Thymus (tissue), 14 donors: Measurements from ENCODE around the gene TNIP2. TPM values are rescaled to one million over a fixed set of nuclear protein-coding genes. Genes with fewer than 3 reads are reported as not detected.

Experiments
- DNase-seq, 9 donors: peaks; one replicate each; pipeline ENCODE4 v3.0.0-alpha.2; 2013; ENCODE audit warnings: low spot score in 9 of 9, low read depth in 6 of 9, missing footprints in 1 of 9
- H3K27ac ChIP-seq, 2 donors: one replicate each; pipeline ENCODE4 v1.5.1; 2013; ENCODE audit warnings: control low read depth in 1 of 2, low read depth in 1 of 2, low read length in 1 of 2, mild to moderate bottlenecking in 1 of 2, moderate library complexity in 1 of 2
- H3K27me3 ChIP-seq, 2 donors: one replicate each; pipeline ENCODE4 v1.5.1; 2013; ENCODE audit warnings: low read length in 1 of 2; ENCODE audit not compliant: control insufficient read depth in 2 of 2, insufficient read depth in 1 of 2
- H3K36me3 ChIP-seq, 2 donors: one replicate each; pipeline ENCODE4 v1.5.1; 2013; ENCODE audit warnings: low read length in 1 of 2, mild to moderate bottlenecking in 1 of 2, moderate library complexity in 1 of 2; ENCODE audit not compliant: control insufficient read depth in 2 of 2, insufficient read depth in 2 of 2
- H3K4me1 ChIP-seq, 2 donors: one replicate each; pipeline ENCODE4 v1.5.1; 2013; ENCODE audit warnings: low read length in 2 of 2; ENCODE audit not compliant: control insufficient read depth in 2 of 2, insufficient read depth in 2 of 2
- H3K4me3 ChIP-seq, 2 donors: one replicate each; pipeline ENCODE4 v1.5.1; 2013; ENCODE audit warnings: low read length in 2 of 2, control low read depth in 1 of 2, mild to moderate bottlenecking in 1 of 2
- H3K9me3 ChIP-seq, 2 donors: one replicate each; pipeline ENCODE4 v1.5.1; 2013; ENCODE audit warnings: low read length in 1 of 2, mild to moderate bottlenecking in 1 of 2; ENCODE audit not compliant: control insufficient read depth in 2 of 2, insufficient read depth in 1 of 2
- WGBS: extraction: QIAGEN DNeasy Blood & Tissue Kit; methylation state at CpG from one replicate; pipeline ENCODE4 v1.1.7; 2013; 5-methylcytosine and 5-hydroxymethylcytosine counted together
- long read RNA-seq, 10 donors: transcript quantifications; one replicate each; lab custom pipeline, GENCODE V29; 2026
- polyA plus RNA-seq: library from polyadenylated mRNA; stranded (reverse); fragments of 200-250 nt; gene quantifications from one replicate; pipeline ENCODE4 v1.2.3, GENCODE V29; 2013
- total RNA-seq: library from RNA; stranded (reverse); fragments of 120-200 nt; gene quantifications from one replicate; pipeline ENCODE4 v1.2.4, GENCODE V29; 2013
- donor health status: healthy.

Gene TNIP2
- total RNA-seq (19.7 TPM), polyA plus RNA-seq (41.8 TPM)
- long read RNA-seq, donor 1: 0 reads
- long read RNA-seq, donor 2: 0 reads
- long read RNA-seq, donor 3, transcript TNIP2-201 (6 exons, 1,974 nt): major isoform, 5 of 8 reads
- long read RNA-seq, donor 3, partial matches to known transcripts: 0 of 8 reads
- long read RNA-seq, donor 3, other reads (novel, unspliced or antisense): 0 of 8 reads
- long read RNA-seq, donor 4, transcript TNIP2-201 (6 exons, 1,974 nt): major isoform, 5 of 5 reads
- long read RNA-seq, donor 4, partial matches to known transcripts: 0 of 5 reads
- long read RNA-seq, donor 4, other reads (novel, unspliced or antisense): 0 of 5 reads
- long read RNA-seq, donor 5, transcript TNIP2-201 (6 exons, 1,974 nt): major isoform, 10 of 24 reads
- long read RNA-seq, donor 5, partial matches to known transcripts: 8 of 24 reads
- long read RNA-seq, donor 5, other reads (novel, unspliced or antisense): 0 of 24 reads
- long read RNA-seq, donor 6, transcript TNIP2-201 (6 exons, 1,974 nt): major isoform, 10 of 94 reads
- long read RNA-seq, donor 6, partial matches to known transcripts: 84 of 94 reads
- long read RNA-seq, donor 6, other reads (novel, unspliced or antisense): 0 of 94 reads
- long read RNA-seq, donor 7, transcript TNIP2-201 (6 exons, 1,974 nt): major isoform, 7 of 15 reads
- long read RNA-seq, donor 7, partial matches to known transcripts: 8 of 15 reads
- long read RNA-seq, donor 7, other reads (novel, unspliced or antisense): 0 of 15 reads
- long read RNA-seq, donor 8, transcript TNIP2-201 (6 exons, 1,974 nt): major isoform, 6 of 6 reads
- long read RNA-seq, donor 8, partial matches to known transcripts: 0 of 6 reads
- long read RNA-seq, donor 8, other reads (novel, unspliced or antisense): 0 of 6 reads
- long read RNA-seq, donor 9, partial matches to known transcripts: 6 of 7 reads
- long read RNA-seq, donor 9, other reads (novel, unspliced or antisense): 0 of 7 reads
- long read RNA-seq, donor 10, transcript TNIP2-201 (6 exons, 1,974 nt): major isoform, 8 of 9 reads
- long read RNA-seq, donor 10, partial matches to known transcripts: 0 of 9 reads
- long read RNA-seq, donor 10, other reads (novel, unspliced or antisense): 0 of 9 reads

- Histone ChIP-seq H3K4me3 (peak within 1 kb of the TSS; percentile 60 to 98), H3K9me3 (no peaks in the 10 kb centered on the region), H3K4me1 (peaks cover 8 to 13% of the 10 kb centered on the region in 2 donors), H3K36me3 (peaks cover 0 to 6% of the 10 kb centered on the region in 2 donors), H3K27me3 (peaks cover 2 to 4% of the 10 kb centered on the region in 2 donors), H3K27ac (peak within 1 kb of the TSS in 1 of 2 donors; percentile 82)
- peak in 8 of 9 donors; percentile 16 to 71 (median 41) for DNase-seq
- under 1% methylated on average over 91 of the region's 96 CpGs for WGBS
Measured at GRCh38 chr4:2755821-2756690, at the start of gene TNIP2. TNIP2 (minus strand) TSS chr4:2756336; CDS start chr4:2756289, 47 bp downstream.

GRCh38 chr4:2804973-2805501, 48.9 kb upstream of the TNIP2 start:
- no peaks in the 10 kb centered on the region for H3K9me3 ChIP-seq
- peaks cover 15 to 39% of the 10 kb centered on the region in 2 donors for H3K4me1 ChIP-seq
- no peak for DNase-seq
- H3K27me3 ChIP-seq: no peaks in the 10 kb centered on the region
- WGBS: 94% methylated on average over 13 of the region's 13 CpGs
- H3K36me3 ChIP-seq: peaks cover 0 to 4% of the 10 kb centered on the region in 2 donors
- no peak overlapping the region for H3K27ac ChIP-seq
- H3K4me3 ChIP-seq: no peak overlapping the region

- H3K9me3 ChIP-seq: no peaks in the 10 kb centered on the region
- H3K27me3 ChIP-seq: no peaks in the 10 kb centered on the region
- DNase-seq: no peak
- peaks cover 0 to 4% of the 10 kb centered on the region in 2 donors for H3K36me3 ChIP-seq
- peaks cover 21 to 44% of the 10 kb centered on the region in 2 donors for H3K4me1 ChIP-seq
- H3K27ac ChIP-seq: no peak overlapping the region
- 93% methylated on average over 10 of the region's 10 CpGs for WGBS
- H3K4me3 ChIP-seq: no peak overlapping the region
Measured at GRCh38 chr4:2804449-2804972, 48.4 kb upstream of the TNIP2 start.

GRCh38 chr4:2803624-2804448, 47.7 kb upstream of the TNIP2 start:
- Histone ChIP-seq H3K27ac (no peak overlapping the region), H3K27me3 (no peaks in the 10 kb centered on the region), H3K36me3 (peaks cover 0 to 4% of the 10 kb centered on the region in 2 donors), H3K4me1 (peaks cover 27 to 51% of the 10 kb centered on the region in 2 donors), H3K4me3 (no peak overlapping the region), H3K9me3 (no peaks in the 10 kb centered on the region)
- no peak for DNase-seq
- WGBS: 98% methylated on average over 20 of the region's 20 CpGs

GRCh38 chr4:2802618-2803531, 46.7 kb upstream of the TNIP2 start:
- Histone ChIP-seq H3K9me3 (no peaks in the 10 kb centered on the region), H3K27me3 (no peaks in the 10 kb centered on the region), H3K36me3 (peaks cover 0 to 4% of the 10 kb centered on the region in 2 donors), H3K27ac (no peak overlapping the region), H3K4me1 (peaks cover 37 to 61% of the 10 kb centered on the region in 2 donors), H3K4me3 (no peak overlapping the region)
- DNase-seq: no peak
- WGBS: 98% methylated on average over 27 of the region's 27 CpGs

GRCh38 chr4:2800691-2801596, 44.8 kb upstream of the TNIP2 start:
- peak overlapping the region; percentile 44 to 49 for H3K27ac ChIP-seq
- H3K27me3 ChIP-seq: peaks cover 0 to 2% of the 10 kb centered on the region in 2 donors
- H3K4me3 ChIP-seq: no peak overlapping the region
- H3K36me3 ChIP-seq: no peaks in the 10 kb centered on the region
- H3K4me1 ChIP-seq: peaks cover 41 to 55% of the 10 kb centered on the region in 2 donors
- no peak for DNase-seq
- no peaks in the 10 kb centered on the region for H3K9me3 ChIP-seq
- 49% methylated on average over 29 of the region's 29 CpGs for WGBS
